ENCODE measurements around the gene CDH23.

DNA sequence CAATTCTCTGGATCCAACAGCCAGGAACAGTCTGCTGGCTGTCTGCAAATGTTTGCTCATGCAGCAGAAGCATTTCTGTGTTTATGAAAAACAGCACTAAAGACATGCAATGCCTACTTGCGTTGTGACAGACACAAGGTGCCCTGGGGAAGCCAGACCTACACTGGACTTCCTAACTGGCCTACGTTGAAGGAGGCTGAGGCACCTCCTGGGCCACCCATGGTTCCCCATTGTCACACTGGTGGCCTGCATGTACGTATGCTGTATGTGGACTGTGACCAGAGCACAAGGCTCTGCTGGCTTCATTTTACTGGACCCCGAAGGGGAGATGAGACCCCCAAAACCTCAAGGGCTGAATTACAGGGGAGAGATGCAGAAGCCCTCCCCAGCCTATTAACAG lies 426.6 kb downstream of the CDH23 start:
- TF ChIP-seq, protein P1, sequence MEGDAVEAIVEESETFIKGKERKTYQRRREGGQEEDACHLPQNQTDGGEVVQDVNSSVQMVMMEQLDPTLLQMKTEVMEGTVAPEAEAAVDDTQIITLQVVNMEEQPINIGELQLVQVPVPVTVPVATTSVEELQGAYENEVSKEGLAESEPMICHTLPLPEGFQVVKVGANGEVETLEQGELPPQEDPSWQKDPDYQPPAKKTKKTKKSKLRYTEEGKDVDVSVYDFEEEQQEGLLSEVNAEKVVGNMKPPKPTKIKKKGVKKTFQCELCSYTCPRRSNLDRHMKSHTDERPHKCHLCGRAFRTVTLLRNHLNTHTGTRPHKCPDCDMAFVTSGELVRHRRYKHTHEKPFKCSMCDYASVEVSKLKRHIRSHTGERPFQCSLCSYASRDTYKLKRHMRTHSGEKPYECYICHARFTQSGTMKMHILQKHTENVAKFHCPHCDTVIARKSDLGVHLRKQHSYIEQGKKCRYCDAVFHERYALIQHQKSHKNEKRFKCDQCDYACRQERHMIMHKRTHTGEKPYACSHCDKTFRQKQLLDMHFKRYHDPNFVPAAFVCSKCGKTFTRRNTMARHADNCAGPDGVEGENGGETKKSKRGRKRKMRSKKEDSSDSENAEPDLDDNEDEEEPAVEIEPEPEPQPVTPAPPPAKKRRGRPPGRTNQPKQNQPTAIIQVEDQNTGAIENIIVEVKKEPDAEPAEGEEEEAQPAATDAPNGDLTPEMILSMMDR (conservative IDR thresholded peaks at IDR 0.05 in 1 of 2, IDR thresholded peaks at IDR 0.05 in 1 of 2; ENCODE audit: extremely low read depth in 1 of 2, insufficient read depth in 1 of 2, low read depth in 1 of 2, low read length in 2 of 2), result no peak
- TF ChIP-seq EZH2 (IDR thresholded peaks at IDR 0.05; ENCODE audit: borderline replicate concordance, low read length), result no peak
